ENCODE measurements around the gene EXOG.

Gene EXOG

GRCh38 chr3:38549082-38549481, 52.9 kb downstream of the EXOG start:
- DNase-seq, result no peak

- no peak for DNase-seq
These were observed 53.3 kb downstream of the EXOG start for GRCh38 chr3:38549486-38549885.

GRCh38 chr3:38549957-38550840, 54.1 kb downstream of the EXOG start:
- no peak for DNase-seq

- DNase-seq, result no peak
These were observed 55.1 kb downstream of the EXOG start for GRCh38 chr3:38551026-38551832.

GRCh38 chr3:38552364-38552763, 56.2 kb downstream of the EXOG start:
- no peak for DNase-seq

- DNase-seq, result no peak
These were observed 56.9 kb downstream of the EXOG start for GRCh38 chr3:38553071-38553470.

- no peak for DNase-seq
These were observed 58.1 kb downstream of the EXOG start for GRCh38 chr3:38554127-38554827.

GRCh38 chr3:38555149-38555840, 59.2 kb downstream of the EXOG start:
- DNase-seq, result no peak

GRCh38 chr3:38555926-38556325, 59.8 kb downstream of the EXOG start:
- no peak for DNase-seq

- DNase-seq, result no peak
These were observed 60.7 kb downstream of the EXOG start for GRCh38 chr3:38556640-38557358.

GRCh38 chr3:38558864-38559263, 62.7 kb downstream of the EXOG start:
- no peak for DNase-seq

GRCh38 chr3:38560284-38560683, 64.1 kb downstream of the EXOG start:
- no peak for DNase-seq

GRCh38 chr3:38560996-38561717, 65.0 kb downstream of the EXOG start:
- DNase-seq, result no peak

- no peak for DNase-seq
These were observed 65.8 kb downstream of the EXOG start for GRCh38 chr3:38561746-38562466.

GRCh38 chr3:38562467-38562925, 66.4 kb downstream of the EXOG start:
- no peak for DNase-seq

GRCh38 chr3:38563070-38563885, 67.1 kb downstream of the EXOG start:
- DNase-seq, result no peak

- no peak for DNase-seq
These were observed 67.7 kb downstream of the EXOG start for GRCh38 chr3:38563886-38564270.

GRCh38 chr3:38564631-38565338, 68.6 kb downstream of the EXOG start:
- no peak for DNase-seq
